GM23338 (cell line): ENCODE measurements around the gene ACOT6. TPM values are rescaled to one million over a fixed set of nuclear protein-coding genes. Genes with fewer than 3 reads are reported as not detected.
A peak's percentile ranks its signal among the peaks of the same experiment; 100 is the strongest.

Source experiments
- ATAC-seq: fragments of 200-7000 bp; cut with Tn5 transposase; 3 replicates; pipeline ENCODE4 v1.9.1; 2020
- DNase-seq: peaks from one replicate; pipeline ENCODE4 v3.0.0-alpha.2; 2015; ENCODE audit warnings: low spot score
- H2AFZ ChIP-seq: fragments of 200-600 bp; sonication (generic); 2 replicates; pipeline ENCODE4 v1.8.0; 2016; ENCODE audit warnings: antibody characterized with exemption, mild to moderate bottlenecking, moderate library complexity
- H3F3A ChIP-seq: fragments of 200-600 bp; sonication (generic); replicated peaks from 2 replicates; pipeline ENCODE4 v1.8.0; 2017; ENCODE audit warnings: antibody characterized with exemption, mixed run types, low read depth
- H3K27ac ChIP-seq: fragments of 200-600 bp; sonication (generic); 2 replicates; pipeline ENCODE4 v1.6.1; 2016; ENCODE audit warnings: low read depth
- H3K27me3 ChIP-seq: fragments of 200-600 bp; sonication (generic); 2 replicates; pipeline ENCODE4 v1.8.0; 2016; ENCODE audit warnings: mild to moderate bottlenecking, mixed run types, moderate library complexity; ENCODE audit not compliant: insufficient read depth
- H3K36me3 ChIP-seq: fragments of 200-600 bp; sonication (generic); 2 replicates; pipeline ENCODE4 v1.8.0; 2016; ENCODE audit warnings: mild to moderate bottlenecking; ENCODE audit not compliant: insufficient read depth
- H3K4me1 ChIP-seq: fragments of 200-600 bp; sonication (generic); 2 replicates; pipeline ENCODE4 v1.8.0; 2016; ENCODE audit warnings: mild to moderate bottlenecking, moderate library complexity; ENCODE audit not compliant: insufficient read depth
- H3K4me2 ChIP-seq: fragments of 200-600 bp; sonication (generic); 2 replicates; pipeline ENCODE4 v1.7.1; 2017; ENCODE audit warnings: mixed run types
- H3K4me3 ChIP-seq: fragments of 200-600 bp; sonication (generic); 2 replicates; pipeline ENCODE4 v1.6.1; 2016; ENCODE audit warnings: mixed run types
- H3K79me2 ChIP-seq: fragments of 200-600 bp; sonication (generic); replicated peaks from 2 replicates; pipeline ENCODE4 v1.8.0; 2017; ENCODE audit warnings: mild to moderate bottlenecking; ENCODE audit not compliant: insufficient read depth
- H3K9me2 ChIP-seq: fragments of 200-600 bp; sonication (generic); 2 replicates; pipeline ENCODE4 v1.8.0; 2017; ENCODE audit not compliant: insufficient read depth
- H4K20me1 ChIP-seq: fragments of 200-600 bp; sonication (generic); replicated peaks from 2 replicates; pipeline ENCODE4 v1.8.0; 2017; ENCODE audit warnings: mild to moderate bottlenecking; ENCODE audit not compliant: insufficient read depth
- H3K27ac Mint-ChIP-seq: 2 replicates; pipeline ENCODE4 v1.8.0; 2020; ENCODE audit warnings: inconsistent platforms, mild to moderate bottlenecking, moderate library complexity, mixed read lengths
- H3K27me3 Mint-ChIP-seq: 3 replicates; pipeline ENCODE4 v1.8.0; 2022; ENCODE audit warnings: low read depth, mild to moderate bottlenecking, moderate library complexity, mixed read lengths, inconsistent platforms; ENCODE audit not compliant: insufficient read depth, poor library complexity
- H3K36me3 Mint-ChIP-seq: 3 replicates; pipeline ENCODE4 v1.8.0; 2021; ENCODE audit warnings: low read depth, mild to moderate bottlenecking, inconsistent platforms, moderate library complexity, mixed read lengths
- H3K4me1 Mint-ChIP-seq: 3 replicates; pipeline ENCODE4 v1.8.0; 2020; ENCODE audit warnings: mild to moderate bottlenecking, inconsistent platforms, mixed read lengths
- H3K4me3 Mint-ChIP-seq: 3 replicates; pipeline ENCODE4 v1.8.0; 2021; ENCODE audit warnings: moderate library complexity, mild to moderate bottlenecking, inconsistent platforms, mixed read lengths
- H3K9me3 Mint-ChIP-seq: 3 replicates; pipeline ENCODE4 v1.8.0; 2020; ENCODE audit warnings: moderate library complexity, mild to moderate bottlenecking, inconsistent platforms, mixed read lengths
- EZH2phosphoT487 ChIP-seq: fragments of 200-600 bp; sonication (generic); IDR thresholded peaks from one replicate; pipeline ENCODE4 v1.8.1; 2018; ENCODE audit warnings: antibody characterized with exemption; ENCODE audit not compliant: unreplicated experiment
- JUNB ChIP-seq: IDR thresholded peaks from one replicate; pipeline ENCODE4 v1.6.1; 2016; ENCODE audit warnings: antibody characterized with exemption; ENCODE audit not compliant: unreplicated experiment
- NANOG ChIP-seq: IDR thresholded peaks from 2 replicates; pipeline ENCODE4 v1.6.1; 2016; ENCODE audit warnings: antibody characterized with exemption, borderline replicate concordance
- POLR2AphosphoS5 ChIP-seq: IDR thresholded peaks from 2 replicates; pipeline ENCODE4 v1.6.1; 2016; ENCODE audit warnings: antibody characterized with exemption, low read depth
- REST ChIP-seq: IDR thresholded peaks from one replicate; pipeline ENCODE4 v1.6.1; 2018; ENCODE audit warnings: antibody characterized with exemption; ENCODE audit not compliant: unreplicated experiment
- ZNF331 ChIP-seq: fragments of 250-450 bp; sonication (Bioruptor Pico); IDR thresholded peaks from 2 replicates; pipeline ENCODE4 v1.5.0; 2020; ENCODE audit warnings: low read depth, mild to moderate bottlenecking, moderate library complexity
- ZNF462 ChIP-seq: fragments of 250-450 bp; sonication (Bioruptor Pico); IDR thresholded peaks from 2 replicates; pipeline ENCODE4 v1.5.0; 2020; ENCODE audit warnings: mild to moderate bottlenecking, moderate library complexity
- polyA plus RNA-seq: library from polyadenylated mRNA; unstranded; fragments of >200 nt; fragmentation: Nextera tagmentation; extraction: Ambion mirVana; gene quantifications from 2 replicates; pipeline ENCODE4 v1.2.1, GENCODE V29; 2016
- total RNA-seq: library from RNA; depleted of rRNA; stranded (reverse); fragments of >200 nt; shearing (Covaris generic); gene quantifications from 2 replicates; pipeline ENCODE4 v1.2.3, GENCODE V29; 2014
- TF ChIP-seq, protein P1 (sequence below), 2 experiments: fragments of 200-600 bp in 1 of 2; sonication (generic) in 1 of 2; conservative IDR thresholded peaks; 2 replicates each; pipeline versions ENCODE4 v1.5.1 to v1.6.1; 2016 to 2017; ENCODE audit warnings: antibody characterized with exemption in 2 of 2, low read depth in 2 of 2, mild to moderate bottlenecking in 2 of 2, moderate library complexity in 1 of 2
- TF ChIP-seq, protein P2 (sequence below): IDR thresholded peaks from 2 replicates; pipeline ENCODE4 v1.6.1; 2016; ENCODE audit warnings: antibody characterized with exemption

The ACOT6 gene
- total and polyA plus RNA-seq, 2 experiments from 2014 or later: 0.44 to 0.83 TPM

DNA sequence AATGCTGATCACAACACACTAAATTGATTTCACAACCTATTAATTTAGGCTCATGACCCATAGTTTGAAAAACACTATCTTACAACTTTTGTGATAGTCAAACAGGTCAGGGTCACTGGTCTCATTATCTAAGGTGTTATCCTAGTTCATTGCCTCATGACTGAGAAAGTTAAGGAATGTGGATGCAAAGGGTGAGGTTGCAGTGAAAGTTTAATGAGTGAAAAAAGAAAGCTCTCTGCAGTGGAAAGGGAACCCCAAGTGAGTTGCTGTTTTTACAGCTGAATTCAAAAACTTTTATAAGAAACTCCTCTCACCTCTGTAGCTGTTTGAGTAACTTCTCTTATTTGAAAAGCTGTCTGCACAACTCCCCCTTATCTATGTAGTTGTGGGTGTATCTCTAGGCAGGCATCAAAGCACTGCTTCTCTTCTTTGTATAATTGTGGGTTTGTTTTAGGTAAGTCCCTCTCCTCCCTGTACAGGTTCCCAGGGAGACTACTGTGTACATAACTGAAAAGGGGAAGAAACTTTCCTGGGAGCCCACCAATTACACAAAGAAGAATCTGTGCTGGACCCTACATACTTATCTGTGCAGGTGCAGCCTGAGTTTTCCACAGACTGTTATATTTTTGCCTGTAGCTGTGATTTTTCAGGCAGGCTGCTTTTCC lies 51.4 kb downstream of the ACOT6 start (continued):
- no peak for TF ChIP-seq REST
- TF ChIP-seq EZH2phosphoT487: no peak
- no peak for TF ChIP-seq POLR2AphosphoS5
- TF ChIP-seq ZNF331: no peak
- no peak for TF ChIP-seq NANOG
- TF ChIP-seq, protein P1, sequence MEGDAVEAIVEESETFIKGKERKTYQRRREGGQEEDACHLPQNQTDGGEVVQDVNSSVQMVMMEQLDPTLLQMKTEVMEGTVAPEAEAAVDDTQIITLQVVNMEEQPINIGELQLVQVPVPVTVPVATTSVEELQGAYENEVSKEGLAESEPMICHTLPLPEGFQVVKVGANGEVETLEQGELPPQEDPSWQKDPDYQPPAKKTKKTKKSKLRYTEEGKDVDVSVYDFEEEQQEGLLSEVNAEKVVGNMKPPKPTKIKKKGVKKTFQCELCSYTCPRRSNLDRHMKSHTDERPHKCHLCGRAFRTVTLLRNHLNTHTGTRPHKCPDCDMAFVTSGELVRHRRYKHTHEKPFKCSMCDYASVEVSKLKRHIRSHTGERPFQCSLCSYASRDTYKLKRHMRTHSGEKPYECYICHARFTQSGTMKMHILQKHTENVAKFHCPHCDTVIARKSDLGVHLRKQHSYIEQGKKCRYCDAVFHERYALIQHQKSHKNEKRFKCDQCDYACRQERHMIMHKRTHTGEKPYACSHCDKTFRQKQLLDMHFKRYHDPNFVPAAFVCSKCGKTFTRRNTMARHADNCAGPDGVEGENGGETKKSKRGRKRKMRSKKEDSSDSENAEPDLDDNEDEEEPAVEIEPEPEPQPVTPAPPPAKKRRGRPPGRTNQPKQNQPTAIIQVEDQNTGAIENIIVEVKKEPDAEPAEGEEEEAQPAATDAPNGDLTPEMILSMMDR (conservative IDR thresholded peaks at IDR 0.05; ENCODE audit: low read depth in 2 of 2): no peak

DNA sequence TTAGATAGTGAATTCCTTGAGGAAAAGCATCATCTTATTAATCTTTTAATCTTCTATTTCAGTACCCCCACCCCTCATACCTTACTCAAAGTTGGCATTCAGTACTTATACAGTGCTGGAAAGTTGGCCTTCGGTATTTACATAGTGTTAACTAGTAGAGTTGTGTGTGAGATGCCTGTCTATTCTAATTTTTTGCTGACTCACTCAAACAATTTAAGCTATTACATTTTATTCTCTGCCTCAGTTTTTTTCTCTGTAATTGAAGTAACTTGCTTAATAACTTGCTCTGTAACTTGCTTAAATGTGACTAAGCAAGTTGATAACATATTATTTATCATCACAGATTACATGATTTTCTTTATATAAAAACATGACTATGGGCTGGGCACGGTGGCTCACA lies 52.8 kb downstream of the ACOT6 start:
- Mint-ChIP-seq H3K36me3 (peaks cover 9% of the 10 kb centered on the region; the same call in 2 of the 3 replicates), H3K9me3 (no peaks in the 10 kb centered on the region), H3K27ac (0 out of 2 replicates have a peak overlapping the region, but pooled peaks have one; percentile 27), H3K27me3 (peaks cover 6% of the 10 kb centered on the region), H3K4me1 (no peaks in the 10 kb centered on the region), H3K4me3 (no peak overlapping the region)
- no peaks in the 10 kb centered on the region for H4K20me1 ChIP-seq
- H3K4me2 ChIP-seq: no peak overlapping the region
- H3K27me3 ChIP-seq: no peaks in the 10 kb centered on the region
- ATAC-seq (no peak), DNase-seq (no peak)
- no peak overlapping the region for H3K27ac ChIP-seq
- H3K4me1 ChIP-seq: no peaks in the 10 kb centered on the region
- no peak overlapping the region for H2AFZ ChIP-seq
- no peaks in the 10 kb centered on the region for H3K9me2 ChIP-seq
- no peaks in the 10 kb centered on the region for H3K79me2 ChIP-seq
- no peaks in the 10 kb centered on the region for H3K36me3 ChIP-seq
- no peaks in the 10 kb centered on the region for H3F3A ChIP-seq
- no peak overlapping the region for H3K4me3 ChIP-seq
- TF ChIP-seq, protein P2, sequence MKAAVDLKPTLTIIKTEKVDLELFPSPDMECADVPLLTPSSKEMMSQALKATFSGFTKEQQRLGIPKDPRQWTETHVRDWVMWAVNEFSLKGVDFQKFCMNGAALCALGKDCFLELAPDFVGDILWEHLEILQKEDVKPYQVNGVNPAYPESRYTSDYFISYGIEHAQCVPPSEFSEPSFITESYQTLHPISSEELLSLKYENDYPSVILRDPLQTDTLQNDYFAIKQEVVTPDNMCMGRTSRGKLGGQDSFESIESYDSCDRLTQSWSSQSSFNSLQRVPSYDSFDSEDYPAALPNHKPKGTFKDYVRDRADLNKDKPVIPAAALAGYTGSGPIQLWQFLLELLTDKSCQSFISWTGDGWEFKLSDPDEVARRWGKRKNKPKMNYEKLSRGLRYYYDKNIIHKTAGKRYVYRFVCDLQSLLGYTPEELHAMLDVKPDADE: no peak
- no peak for TF ChIP-seq NANOG
- TF ChIP-seq JUNB: no peak
- TF ChIP-seq, protein P1 (conservative IDR thresholded peaks at IDR 0.05; ENCODE audit: low read depth in 2 of 2): no peak
- TF ChIP-seq ZNF462 (CRISPR knock-in tag): no peak
